H9 (cell line): Measurements from ENCODE around the gene PCLAF. TPM values are rescaled to one million over a fixed set of nuclear protein-coding genes. Genes with fewer than 3 reads are reported as not detected.
"Not testable (repeated sequence)": the region's sequence is repeated elsewhere in the genome, so short reads cannot be mapped to it uniquely, and the experiment has no call there.

Source experiments
- DNase-seq: peaks from one replicate; pipeline ENCODE4 v3.0.0-alpha.2; 2017
- H2AFZ ChIP-seq: one replicate; pipeline ENCODE4 v1.6.1; 2013; ENCODE audit warnings: mild to moderate bottlenecking, low read length, control low read depth, moderate library complexity
- H2AK5ac ChIP-seq: 2 replicates; pipeline ENCODE4 v1.6.1; 2013; ENCODE audit warnings: low read length, control low read depth, mixed read lengths; ENCODE audit not compliant: insufficient read length
- H2BK120ac ChIP-seq: one replicate; pipeline ENCODE4 v1.6.1; 2013; ENCODE audit warnings: low read depth, mild to moderate bottlenecking, low read length, control low read depth, inconsistent platforms; ENCODE audit not compliant: poor library complexity, severe bottlenecking
- H2BK12ac ChIP-seq: 2 replicates; pipeline ENCODE4 v1.6.1; 2013; ENCODE audit warnings: low read length, control low read depth, mixed read lengths, low read depth; ENCODE audit not compliant: insufficient read length
- H2BK15ac ChIP-seq: 2 replicates; pipeline ENCODE4 v1.6.1; 2013; ENCODE audit warnings: low read depth, low read length, control low read depth
- H2BK20ac ChIP-seq: one replicate; pipeline ENCODE4 v1.6.1; 2013; ENCODE audit warnings: low read depth, mild to moderate bottlenecking, low read length, control low read depth, inconsistent platforms; ENCODE audit not compliant: poor library complexity, severe bottlenecking
- H2BK5ac ChIP-seq: 2 replicates; pipeline ENCODE4 v1.6.1; 2013; ENCODE audit warnings: low read length, control low read depth, mixed read lengths; ENCODE audit not compliant: insufficient read length
- H3K14ac ChIP-seq: 2 replicates; pipeline ENCODE4 v1.6.1; 2013; ENCODE audit warnings: low read length, control low read depth; ENCODE audit not compliant: insufficient read depth
- H3K18ac ChIP-seq: 2 replicates; pipeline ENCODE4 v1.6.1; 2013; ENCODE audit warnings: low read depth, mild to moderate bottlenecking, mixed read lengths, low read length, control low read depth; ENCODE audit not compliant: insufficient read length
- H3K23ac ChIP-seq: 2 replicates; pipeline ENCODE4 v1.6.1; 2013; ENCODE audit warnings: low read length, control low read depth, mixed read lengths, low read depth; ENCODE audit not compliant: insufficient read length
- H3K23me2 ChIP-seq: 2 replicates; pipeline ENCODE4 v1.6.1; 2013; ENCODE audit warnings: low read depth, mild to moderate bottlenecking, mixed read lengths, low read length, control low read depth; ENCODE audit not compliant: insufficient read length, poor library complexity, severe bottlenecking
- H3K27ac ChIP-seq: 2 replicates; pipeline ENCODE4 v1.5.1; 2013; ENCODE audit warnings: low read length, control low read depth, mixed read lengths, low read depth; ENCODE audit not compliant: insufficient read length
- H3K27me3 ChIP-seq: 2 replicates; pipeline ENCODE4 v1.6.1; 2013; ENCODE audit warnings: low read length, control low read depth, inconsistent platforms; ENCODE audit not compliant: insufficient read depth
- H3K4ac ChIP-seq: 2 replicates; pipeline ENCODE4 v1.6.1; 2013; ENCODE audit warnings: low read depth, mild to moderate bottlenecking, control low read depth, inconsistent platforms, low read length, moderate library complexity
- H3K4me1 ChIP-seq: 2 replicates; pipeline ENCODE4 v1.6.1; 2013; ENCODE audit warnings: low read length, control low read depth, inconsistent platforms; ENCODE audit not compliant: insufficient read depth
- H3K4me2 ChIP-seq: 2 replicates; pipeline ENCODE4 v1.6.1; 2013; ENCODE audit warnings: low read length, control low read depth, mixed read lengths; ENCODE audit not compliant: insufficient read length, insufficient read depth
- H3K56ac ChIP-seq: 2 replicates; pipeline ENCODE4 v1.6.1; 2013; ENCODE audit warnings: low read depth, mild to moderate bottlenecking, mixed read lengths, low read length, control low read depth; ENCODE audit not compliant: insufficient read length
- H3K79me1 ChIP-seq: 2 replicates; pipeline ENCODE4 v1.6.1; 2013; ENCODE audit warnings: low read depth, mild to moderate bottlenecking, moderate library complexity, low read length, control low read depth, inconsistent platforms; ENCODE audit not compliant: insufficient read depth, poor library complexity, severe bottlenecking
- H3K79me2 ChIP-seq: 2 replicates; pipeline ENCODE4 v1.6.1; 2013; ENCODE audit warnings: low read length, control low read depth, inconsistent platforms; ENCODE audit not compliant: insufficient read depth
- H3K9ac ChIP-seq: 2 replicates; pipeline ENCODE4 v1.6.1; 2013; ENCODE audit warnings: low read length, control low read depth, mixed read lengths; ENCODE audit not compliant: insufficient read length; ENCODE audit errors: extremely low read depth
- H3K9me3 ChIP-seq: one replicate; pipeline ENCODE4 v1.6.1; 2013; ENCODE audit warnings: low read depth, low read length, inconsistent platforms; ENCODE audit not compliant: control insufficient read depth
- H3T11ph ChIP-seq: one replicate; pipeline ENCODE4 v1.6.1; 2013; ENCODE audit warnings: mild to moderate bottlenecking, low read length, control low read depth, inconsistent platforms
- H4K20me1 ChIP-seq: one replicate; pipeline ENCODE4 v1.6.1; 2013; ENCODE audit not compliant: control insufficient read depth, insufficient read length, insufficient read depth
- H4K5ac ChIP-seq: 2 replicates; pipeline ENCODE4 v1.6.1; 2013; ENCODE audit warnings: low read depth, mild to moderate bottlenecking, mixed read lengths, low read length, control low read depth; ENCODE audit not compliant: insufficient read length
- H4K8ac ChIP-seq: replicated peaks from 2 replicates; pipeline ENCODE4 v1.6.1; 2013; ENCODE audit warnings: low read length, control low read depth, mixed read lengths, low read depth; ENCODE audit not compliant: insufficient read length
- H4K91ac ChIP-seq: 2 replicates; pipeline ENCODE4 v1.6.1; 2013; ENCODE audit warnings: low read depth, mild to moderate bottlenecking, moderate library complexity, mixed read lengths, low read length, control low read depth; ENCODE audit not compliant: insufficient read length
- H3K27ac Mint-ChIP-seq, 3 experiments: 2 replicates in 2 of 3; 3 replicates in 1 of 3; pipeline ENCODE4 v1.8.0; 2020 to 2021; ENCODE audit warnings: mixed read lengths in 3 of 3, mild to moderate bottlenecking in 1 of 3, moderate library complexity in 1 of 3
- H3K27me3 Mint-ChIP-seq: 2 replicates; pipeline ENCODE4 v1.8.0; 2021; ENCODE audit warnings: low read depth, mild to moderate bottlenecking, moderate library complexity, mixed read lengths
- H3K36me3 Mint-ChIP-seq, 3 experiments: 2 replicates in 2 of 3; 3 replicates in 1 of 3; pipeline ENCODE4 v1.8.0; 2020 to 2021; ENCODE audit warnings: low read depth in 3 of 3, mixed read lengths in 3 of 3; ENCODE audit not compliant: insufficient read depth in 1 of 3
- H3K4me1 Mint-ChIP-seq, 2 experiments: 2 replicates each; pipeline ENCODE4 v1.8.0; 2020; ENCODE audit warnings: mixed read lengths in 2 of 2
- H3K4me3 Mint-ChIP-seq, 2 experiments: 2 replicates in 1 of 2; 3 replicates in 1 of 2; pipeline ENCODE4 v1.8.0; 2020 to 2021; ENCODE audit warnings: mild to moderate bottlenecking in 2 of 2, mixed read lengths in 2 of 2, moderate library complexity in 1 of 2
- H3K9me3 Mint-ChIP-seq, 2 experiments: 2 replicates in 1 of 2; 3 replicates in 1 of 2; pipeline ENCODE4 v1.8.0; 2020; ENCODE audit warnings: mild to moderate bottlenecking in 2 of 2, mixed read lengths in 2 of 2, moderate library complexity in 1 of 2
- WGBS: extraction: QIAGEN DNeasy Blood & Tissue Kit; methylation state at CpG from one replicate; pipeline ENCODE4 v1.1.7; 2013; ENCODE audit warnings: missing lambda C conversion rate, low lambda C conversion rate, mixed read lengths; ENCODE audit not compliant: insufficient read length; ENCODE audit errors: extremely low coverage; 5-methylcytosine and 5-hydroxymethylcytosine counted together
- total RNA-seq: library from RNA; stranded (reverse); gene quantifications from 2 replicates; pipeline ENCODE4 v1.2.1, GENCODE V29; 2021
- TF ChIP-seq, protein P1 (sequence below): fragments of 200-600 bp; sonication (generic); conservative IDR thresholded peaks from 3 replicates; pipeline ENCODE4 v1.8.0; 2021; ENCODE audit warnings: antibody characterized with exemption, mild to moderate bottlenecking

PCLAF gene
- total RNA-seq, 1 experiment from 2014 or later: 65.6 TPM

DNA sequence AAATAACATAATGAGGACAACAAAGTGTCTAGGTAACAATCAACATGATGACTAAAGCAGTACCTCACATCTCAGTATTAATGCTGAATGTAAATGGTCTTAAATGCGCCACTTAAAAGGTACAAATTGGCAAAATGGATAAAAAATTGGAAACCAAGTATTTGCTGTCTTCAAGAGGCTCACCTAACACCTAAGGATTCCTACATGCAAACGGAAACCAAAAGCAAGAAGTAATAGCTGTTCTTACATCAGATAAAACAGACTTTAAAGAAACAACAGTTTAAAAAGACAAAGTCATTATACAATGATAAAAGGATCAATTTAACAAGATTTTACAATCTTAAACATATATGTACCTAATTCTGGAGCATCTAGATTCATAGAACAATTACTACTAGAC lies 47.7 kb downstream of the PCLAF start:
- no peaks in the 10 kb centered on the region for H3K4me1 ChIP-seq
- H2BK15ac ChIP-seq: no peak overlapping the region
- H2BK20ac ChIP-seq: no peak overlapping the region
- no peak overlapping the region for H2AFZ ChIP-seq
- no peak overlapping the region for H3K18ac ChIP-seq
- H4K5ac ChIP-seq: no peak overlapping the region
- no peak overlapping the region for H3K4me3 Mint-ChIP-seq
- no peak overlapping the region for H3K4me2 ChIP-seq
- H3K27me3 Mint-ChIP-seq: no peaks in the 10 kb centered on the region
- H4K91ac ChIP-seq: no peak overlapping the region
- H3K27ac Mint-ChIP-seq: no peak overlapping the region
- H4K20me1 ChIP-seq: no peaks in the 10 kb centered on the region
- TF ChIP-seq, protein P1, sequence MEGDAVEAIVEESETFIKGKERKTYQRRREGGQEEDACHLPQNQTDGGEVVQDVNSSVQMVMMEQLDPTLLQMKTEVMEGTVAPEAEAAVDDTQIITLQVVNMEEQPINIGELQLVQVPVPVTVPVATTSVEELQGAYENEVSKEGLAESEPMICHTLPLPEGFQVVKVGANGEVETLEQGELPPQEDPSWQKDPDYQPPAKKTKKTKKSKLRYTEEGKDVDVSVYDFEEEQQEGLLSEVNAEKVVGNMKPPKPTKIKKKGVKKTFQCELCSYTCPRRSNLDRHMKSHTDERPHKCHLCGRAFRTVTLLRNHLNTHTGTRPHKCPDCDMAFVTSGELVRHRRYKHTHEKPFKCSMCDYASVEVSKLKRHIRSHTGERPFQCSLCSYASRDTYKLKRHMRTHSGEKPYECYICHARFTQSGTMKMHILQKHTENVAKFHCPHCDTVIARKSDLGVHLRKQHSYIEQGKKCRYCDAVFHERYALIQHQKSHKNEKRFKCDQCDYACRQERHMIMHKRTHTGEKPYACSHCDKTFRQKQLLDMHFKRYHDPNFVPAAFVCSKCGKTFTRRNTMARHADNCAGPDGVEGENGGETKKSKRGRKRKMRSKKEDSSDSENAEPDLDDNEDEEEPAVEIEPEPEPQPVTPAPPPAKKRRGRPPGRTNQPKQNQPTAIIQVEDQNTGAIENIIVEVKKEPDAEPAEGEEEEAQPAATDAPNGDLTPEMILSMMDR: no peak
- H3K79me1 ChIP-seq: no peaks in the 10 kb centered on the region
- no peak overlapping the region for H2BK12ac ChIP-seq
- peaks cover 2 to 11% (median 7%) of the 10 kb centered on the region in 3 experiments; a peak in 6 of 7 replicates for H3K36me3 Mint-ChIP-seq
- no peak overlapping the region for H2BK120ac ChIP-seq
- no CpG with 5 or more reads among the region's 2 CpGs for WGBS
- H4K8ac ChIP-seq: no peak overlapping the region
- H3K4me1 Mint-ChIP-seq: peaks cover 0 to 3% of the 10 kb centered on the region in 2 experiments; a peak in 1 of 4 replicates
- no peaks in the 10 kb centered on the region for H3K79me2 ChIP-seq
- no peak overlapping the region for H3K23ac ChIP-seq
- H3K27me3 ChIP-seq: no peaks in the 10 kb centered on the region
- H2AK5ac ChIP-seq: no peak overlapping the region
- H3K9me3 ChIP-seq: no peaks in the 10 kb centered on the region
- H3K9ac ChIP-seq: no peak overlapping the region
- H3K23me2 ChIP-seq: no peaks in the 10 kb centered on the region
- H2BK5ac ChIP-seq: no peak overlapping the region
- no peak overlapping the region for H3K27ac ChIP-seq
- H3K56ac ChIP-seq: no peak overlapping the region
- DNase-seq: no peak
- peaks cover 0 to 5% of the 10 kb centered on the region in 2 experiments; a peak in 3 of 5 replicates for H3K9me3 Mint-ChIP-seq
- H3K14ac ChIP-seq: no peak overlapping the region
- H3T11ph ChIP-seq: no peak overlapping the region
- no peak overlapping the region for H3K4ac ChIP-seq

DNA sequence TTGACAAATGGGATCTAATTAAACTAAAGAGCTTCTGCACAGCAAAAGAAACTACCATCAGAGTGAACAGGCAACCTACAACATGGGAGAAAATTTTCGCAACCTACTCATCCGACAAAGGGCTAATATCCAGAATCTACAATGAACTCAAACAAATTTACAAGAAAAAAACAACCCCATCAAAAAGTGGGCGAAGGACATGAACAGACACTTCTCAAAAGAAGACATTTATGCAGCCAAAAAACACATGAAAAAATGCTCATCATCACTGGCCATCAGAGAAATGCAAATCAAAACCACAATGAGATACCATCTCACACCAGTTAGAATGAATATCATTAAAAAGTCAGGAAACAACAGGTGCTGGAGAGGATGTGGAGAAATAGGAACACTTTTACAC lies 49.6 kb downstream of the PCLAF start:
- H3K4me2 ChIP-seq, H3K18ac ChIP-seq, H3K27me3 ChIP-seq, H2BK20ac ChIP-seq, DNase-seq, H2BK5ac ChIP-seq, H2BK15ac ChIP-seq, H3K4me3 Mint-ChIP-seq, H3K4ac ChIP-seq, H4K20me1 ChIP-seq, H3T11ph ChIP-seq, H4K5ac ChIP-seq, H3K4me1 ChIP-seq, H3K79me1 ChIP-seq, H3K23me2 ChIP-seq, H2BK120ac ChIP-seq, H3K79me2 ChIP-seq, H3K27me3 Mint-ChIP-seq, H3K9ac ChIP-seq, H2AFZ ChIP-seq, H3K27ac Mint-ChIP-seq, H3K4me1 Mint-ChIP-seq, H2AK5ac ChIP-seq, H2BK12ac ChIP-seq, H3K9me3 Mint-ChIP-seq, H3K23ac ChIP-seq, H3K27ac ChIP-seq, H3K14ac ChIP-seq, H4K8ac ChIP-seq, H4K91ac ChIP-seq, H3K56ac ChIP-seq, H3K9me3 ChIP-seq: not testable (repeated sequence)
- no CpG with 5 or more reads among the region's 3 CpGs for WGBS
- peaks cover 2 to 11% (median 7%) of the 10 kb centered on the region in 3 experiments; a peak in 6 of 7 replicates for H3K36me3 Mint-ChIP-seq
